GM18519 (cell line): Measurements from ENCODE around the gene STK17A.
A peak's percentile ranks its signal among the peaks of the same experiment; 100 is the strongest.
"Not testable (repeated sequence)": the region's sequence is repeated elsewhere in the genome, so short reads cannot be mapped to it uniquely, and the experiment has no call there.

Experiments
- ATAC-seq: cut with Tn5 transposase; IDR thresholded peaks from one replicate; pipeline ENCODE4 v1.9.1; 2021; ENCODE audit warnings: mild to moderate bottlenecking, moderate library complexity; ENCODE audit not compliant: unreplicated experiment, low FRiP score

Gene STK17A

GRCh38 chr7:43593010-43593409, 10.1 kb downstream of the STK17A start:
- no peak for ATAC-seq

GRCh38 chr7:43594020-43594419, 11.1 kb downstream of the STK17A start:
- no peak for ATAC-seq

- not testable (repeated sequence) for ATAC-seq
These were observed 13.5 kb downstream of the STK17A start for GRCh38 chr7:43596426-43596825.

DNA sequence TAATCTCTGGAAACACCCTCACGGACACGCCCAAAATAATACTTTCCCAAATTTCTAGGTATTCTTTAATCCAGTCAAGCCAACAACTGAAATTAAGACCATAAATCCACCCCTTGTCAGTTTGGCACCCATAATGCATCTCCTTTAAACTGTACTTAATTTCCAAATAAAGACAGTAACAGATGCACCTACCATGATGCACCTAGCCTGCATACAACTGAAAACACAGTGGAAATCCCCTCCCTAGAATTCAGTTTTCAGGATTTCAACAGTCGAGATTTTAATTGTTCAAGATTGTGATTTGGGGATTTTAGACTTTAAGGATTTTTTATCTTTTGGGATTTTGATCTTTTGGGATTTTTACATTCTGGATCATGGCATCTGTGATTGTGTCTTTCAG, 17.1 kb downstream of the STK17A start:
- ATAC-seq: no peak

DNA sequence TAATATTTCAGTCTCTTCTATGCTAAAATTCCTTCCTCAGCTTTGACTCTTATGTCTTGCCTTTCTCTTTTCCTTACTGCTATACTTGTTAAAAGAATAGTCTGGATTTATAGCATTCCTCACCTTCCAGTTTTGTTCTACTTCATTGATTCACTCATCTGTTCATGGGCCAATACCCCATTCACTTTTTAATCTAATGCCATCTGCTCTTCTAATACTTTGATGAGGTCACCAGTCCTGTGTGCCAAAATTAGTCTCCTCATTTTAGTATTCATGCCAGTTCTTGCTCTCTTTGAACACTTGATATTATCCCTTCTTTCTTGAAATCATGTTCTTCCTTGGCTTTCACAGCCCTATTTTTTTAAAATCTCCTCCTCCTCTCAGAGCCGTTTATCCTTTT, 19.3 kb downstream of the STK17A start:
- no peak for ATAC-seq

- ATAC-seq: no peak
These were observed 21.3 kb downstream of the STK17A start for GRCh38 chr7:43604251-43604650.

GRCh38 chr7:43609097-43609496, 26.2 kb downstream of the STK17A start:
- no peak for ATAC-seq

DNA sequence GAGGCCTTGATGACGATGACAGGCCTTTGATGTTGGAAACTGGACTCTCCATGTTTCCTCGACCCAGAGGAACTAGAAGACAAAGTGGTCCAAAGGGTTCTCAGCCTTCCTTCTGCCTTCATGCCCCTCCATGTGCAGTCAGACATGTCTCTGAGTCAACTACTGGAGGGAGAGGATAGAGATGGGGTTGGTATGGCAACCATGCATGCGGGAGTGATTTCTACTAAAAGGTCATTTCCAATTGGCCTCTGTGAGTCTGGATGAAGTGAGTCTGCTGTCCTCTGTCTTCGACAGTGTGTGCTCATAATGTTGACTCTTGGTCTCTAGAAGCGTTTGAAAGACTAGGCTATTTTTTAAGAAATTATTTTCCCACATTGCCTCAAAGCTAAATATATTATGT, 29.2 kb downstream of the STK17A start:
- ATAC-seq: no peak

DNA sequence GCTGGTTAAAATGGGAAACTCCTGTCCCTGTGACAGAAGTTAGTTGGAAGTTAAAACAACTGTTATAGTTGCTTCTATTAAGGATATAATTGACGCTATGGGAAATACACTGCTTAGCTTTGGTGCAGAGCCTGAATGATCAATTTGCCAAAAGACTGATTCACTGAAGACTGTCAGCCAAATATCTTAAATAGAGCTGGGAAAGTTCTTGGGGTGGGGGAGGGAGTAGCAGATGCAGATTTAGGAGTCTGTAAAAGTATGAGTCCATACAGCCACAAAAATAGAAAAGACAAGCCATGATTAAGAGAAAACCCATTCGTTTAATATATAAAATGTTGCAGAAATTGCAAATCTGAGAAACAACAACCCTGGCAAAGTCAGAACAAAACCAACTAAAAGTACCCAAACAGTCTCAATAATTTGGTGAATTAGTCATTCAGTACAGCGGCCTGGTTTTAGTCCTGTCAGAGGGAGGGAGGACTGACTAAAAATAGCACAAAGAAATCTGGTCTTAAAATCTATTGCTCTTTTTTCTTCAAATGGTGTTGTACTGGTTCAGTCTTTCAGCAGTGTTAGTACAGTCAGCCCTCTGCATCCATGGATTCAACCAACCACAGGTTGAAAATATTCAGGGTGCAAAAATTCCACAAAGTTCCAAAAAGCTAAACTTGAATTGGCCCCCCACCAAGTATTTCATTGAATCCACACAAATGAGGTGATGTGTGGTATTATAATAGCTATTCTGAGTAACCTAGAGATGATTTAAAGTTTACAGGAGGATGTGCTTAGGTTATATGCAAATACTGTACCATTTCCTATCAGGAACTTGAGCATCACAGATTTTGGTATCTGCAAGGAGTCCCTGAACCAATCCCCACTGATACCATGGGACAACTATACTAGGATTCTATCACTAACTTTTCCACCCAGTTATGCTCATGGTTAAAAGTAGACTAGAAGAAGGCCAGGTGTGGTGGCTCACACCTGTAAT, 30.0 kb downstream of the STK17A start:
- peak; percentile 67 for ATAC-seq

GRCh38 chr7:43615558-43616145, 32.7 kb downstream of the STK17A start:
- no peak for ATAC-seq

DNA sequence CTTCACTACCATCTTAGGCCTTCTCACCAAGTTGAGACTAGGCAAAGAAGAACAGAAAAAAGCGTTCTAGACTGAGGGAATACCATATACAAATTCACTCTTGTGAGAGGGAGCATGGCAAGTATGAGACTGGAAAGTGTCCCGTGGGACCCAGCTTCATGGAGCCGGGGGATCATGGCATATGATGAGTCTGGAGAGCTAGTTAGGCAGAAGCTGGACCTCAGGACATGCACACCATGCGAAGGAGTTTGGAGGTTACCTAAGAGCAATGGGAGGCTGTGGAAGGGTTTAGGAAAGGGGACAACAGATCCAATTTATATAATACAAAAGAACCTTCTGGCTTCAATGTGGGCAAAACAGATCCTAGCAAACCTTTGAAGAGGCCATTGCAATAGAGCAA, 34.1 kb downstream of the STK17A start:
- ATAC-seq: no peak

- no peak for ATAC-seq
These were observed 35.2 kb downstream of the STK17A start for GRCh38 chr7:43618073-43618472.

DNA sequence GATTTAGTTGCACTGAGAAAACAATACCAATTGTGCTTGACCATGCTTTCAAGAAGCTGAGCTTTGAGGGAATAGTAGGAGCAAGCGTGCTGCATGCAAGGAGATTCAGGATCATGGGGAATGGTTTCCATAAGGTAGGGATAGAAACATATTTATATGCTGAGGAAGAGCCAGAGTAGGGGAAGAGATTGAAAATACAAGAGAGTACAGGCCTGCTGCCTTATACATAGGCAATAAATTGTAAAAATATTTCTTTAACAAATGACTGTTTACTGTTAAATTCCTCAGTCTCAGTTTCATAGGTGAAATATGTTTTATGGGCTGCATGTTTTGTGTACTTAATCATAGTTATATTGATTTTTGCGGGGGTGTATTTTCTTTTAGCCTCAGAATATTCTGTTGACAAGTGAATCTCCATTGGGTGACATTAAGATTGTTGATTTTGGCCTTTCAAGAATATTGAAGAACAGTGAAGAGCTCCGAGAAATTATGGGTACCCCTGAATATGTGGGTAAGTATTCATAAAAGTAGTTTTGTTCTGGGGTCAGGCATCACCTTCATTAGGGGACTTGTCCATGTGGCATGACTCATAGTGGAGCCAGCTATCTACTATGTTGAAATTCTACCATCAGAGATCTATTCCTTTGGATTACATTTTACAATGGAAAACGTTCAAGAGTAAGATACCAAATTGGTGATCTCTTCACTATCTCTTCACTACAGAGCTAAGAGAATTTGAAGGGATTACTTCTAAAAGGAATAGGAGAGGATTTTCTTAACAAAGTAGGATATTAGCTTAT, 36.5 kb downstream of the STK17A start:
- ATAC-seq: no peak

DNA sequence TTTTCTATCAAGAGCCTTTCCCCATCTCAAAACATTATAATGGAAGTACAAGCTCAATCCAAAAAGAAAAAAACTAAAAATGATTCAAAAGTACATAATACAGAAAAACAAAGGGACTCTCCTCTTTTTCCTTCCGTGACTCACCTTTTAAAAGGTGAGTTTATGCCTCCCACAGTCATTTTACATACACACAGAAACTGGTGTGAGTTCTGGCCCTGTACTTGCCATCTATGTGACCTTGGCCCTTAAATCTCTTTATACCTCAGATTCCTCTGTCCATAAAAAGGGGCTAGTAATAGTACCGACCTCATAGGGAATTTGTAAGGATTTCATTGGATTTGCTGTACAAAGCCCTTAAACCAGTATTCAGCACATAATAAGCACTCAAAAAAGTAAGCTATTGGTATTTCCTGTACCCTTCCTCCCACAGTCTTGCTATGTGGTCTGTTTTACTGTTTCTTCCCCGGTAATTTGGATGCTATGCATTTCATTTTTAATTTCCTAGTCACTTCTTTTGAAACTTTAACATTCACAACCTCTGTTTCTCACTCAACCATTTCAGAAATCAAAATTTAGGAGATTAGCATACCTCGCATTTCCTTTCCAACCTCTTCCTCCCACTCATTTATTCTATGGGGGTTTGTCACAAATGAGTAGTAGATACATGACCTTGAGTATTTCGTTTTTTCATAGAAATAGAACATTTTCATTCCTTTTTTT, 39.0 kb downstream of the STK17A start:
- ATAC-seq: no peak

- ATAC-seq: no peak
These were observed 41.2 kb downstream of the STK17A start for GRCh38 chr7:43624156-43624555.

DNA sequence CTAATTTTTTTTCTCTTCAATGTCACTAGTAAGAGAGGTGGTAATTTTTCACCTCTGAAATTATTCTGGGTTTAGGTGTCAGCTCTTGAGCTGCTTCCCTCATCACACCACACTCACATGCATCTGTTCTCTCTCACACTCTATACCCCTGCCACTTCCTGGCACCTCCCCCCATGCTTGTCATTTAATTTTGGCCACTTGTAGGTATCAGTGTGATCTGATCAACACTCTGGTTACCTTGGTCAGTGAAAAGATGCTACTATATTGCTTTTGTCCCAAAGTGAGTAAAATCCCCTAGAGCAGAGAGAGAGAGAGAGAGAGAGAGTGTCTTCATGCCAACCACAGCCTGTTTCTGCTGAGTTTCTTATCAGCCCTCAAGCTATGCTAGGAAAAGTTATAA, 42.5 kb downstream of the STK17A start:
- no peak for ATAC-seq

- no peak for ATAC-seq
These were observed 43.1 kb downstream of the STK17A start for GRCh38 chr7:43625980-43626379.

DNA sequence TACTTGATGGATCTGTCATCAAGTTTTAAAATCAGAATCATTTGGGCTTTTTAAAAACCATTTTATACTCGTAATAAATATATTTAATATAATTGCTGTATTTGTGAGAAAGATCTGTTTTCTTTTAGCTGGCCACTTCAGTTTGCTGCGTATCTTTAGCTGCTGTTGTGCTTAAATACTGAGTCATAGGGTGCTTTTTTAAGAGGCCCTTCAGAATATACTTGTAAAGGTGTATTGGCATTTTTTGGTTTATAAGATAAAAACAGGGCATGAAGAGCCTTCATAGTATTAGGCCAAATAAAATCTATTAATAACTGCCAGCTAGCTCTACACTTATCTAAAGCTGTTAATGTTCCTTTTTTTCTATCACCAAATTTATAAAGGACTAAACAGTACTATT, 43.8 kb downstream of the STK17A start:
- ATAC-seq: no peak

- ATAC-seq: not testable (repeated sequence)
These were observed 44.9 kb downstream of the STK17A start for GRCh38 chr7:43627798-43628197.

DNA sequence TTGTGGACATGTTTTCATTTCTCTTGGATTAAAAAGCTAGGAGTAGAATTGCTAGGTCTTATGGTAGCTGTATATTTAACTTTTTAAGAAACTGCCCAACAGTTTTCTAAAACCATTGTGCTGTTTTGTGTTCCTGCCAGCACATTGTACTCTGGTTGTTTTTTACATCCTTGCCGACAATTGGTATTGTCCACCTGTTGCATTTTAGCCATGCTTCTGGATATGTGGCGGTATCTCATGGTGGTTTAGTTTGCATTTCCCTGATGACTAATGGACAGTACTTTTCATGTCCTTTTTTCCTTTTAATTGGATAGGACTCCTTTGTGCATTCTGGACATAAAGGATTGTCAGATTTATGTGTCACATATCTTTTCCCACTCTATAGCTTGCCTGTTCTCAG, 45.5 kb downstream of the STK17A start:
- no peak for ATAC-seq
